ENCODE results near the gene VPS26A. TPM values are rescaled to one million over a fixed set of nuclear protein-coding genes. Genes with fewer than 3 reads are reported as not detected.
"Not testable (repeated sequence)": the region's sequence is repeated elsewhere in the genome, so short reads cannot be mapped to it uniquely, and the experiment has no call there.

Gene VPS26A
- total RNA-seq, 1 donor from 2014 or later, result 15.1 TPM

- no peak for ATAC-seq
- peak; percentile 18 for DNase-seq (ENCODE audit: low spot score)
Measured at GRCh38 chr10:69101451-69102095, 22.4 kb upstream of the VPS26A start.

GRCh38 chr10:69102440-69102839 lies 21.5 kb upstream of the VPS26A start:
- ATAC-seq (no peak), DNase-seq (ENCODE audit: low spot score) (no peak)

GRCh38 chr10:69103784-69104183 lies 20.2 kb upstream of the VPS26A start:
- ATAC-seq, result no peak
- DNase-seq (ENCODE audit: low spot score), result peak; percentile 22

- ATAC-seq (no peak), DNase-seq (ENCODE audit: low spot score) (peak; percentile 7)
Measured at GRCh38 chr10:69104994-69105790, 18.8 kb upstream of the VPS26A start.

- DNase-seq (ENCODE audit: low spot score) (peak; percentile 22), ATAC-seq (no peak)
Measured at GRCh38 chr10:69107176-69107490, 16.8 kb upstream of the VPS26A start.

GRCh38 chr10:69107699-69108098 lies 16.3 kb upstream of the VPS26A start:
- no peak for ATAC-seq
- peak; percentile 23 for DNase-seq (ENCODE audit: low spot score)

- ATAC-seq, result no peak
- no peak for DNase-seq (ENCODE audit: low spot score)
Measured at GRCh38 chr10:69119896-69120295, 4.1 kb upstream of the VPS26A start.

GRCh38 chr10:69123306-69123746 lies 652 bp upstream of the VPS26A start:
- DNase-seq (ENCODE audit: low spot score) (no peak), ATAC-seq (peak; percentile 49)

- DNase-seq (ENCODE audit: low spot score) (peak; percentile 54), ATAC-seq (peak; percentile 42)
Measured at GRCh38 chr10:69124563-69125268, 738 bp downstream of the VPS26A start.

- no peak for DNase-seq (ENCODE audit: low spot score)
- no peak for ATAC-seq
Measured at GRCh38 chr10:69125554-69125953, 1.6 kb downstream of the VPS26A start.

- no peak for ATAC-seq
- DNase-seq (ENCODE audit: low spot score), result no peak
Measured at GRCh38 chr10:69130251-69130650, 6.3 kb downstream of the VPS26A start.

GRCh38 chr10:69139961-69140360 lies 16.0 kb downstream of the VPS26A start:
- no peak for DNase-seq (ENCODE audit: low spot score)
- ATAC-seq, result no peak

- ATAC-seq (no peak), DNase-seq (ENCODE audit: low spot score) (no peak)
Measured at GRCh38 chr10:69141304-69141703, 17.3 kb downstream of the VPS26A start.

GRCh38 chr10:69142074-69142473 lies 18.1 kb downstream of the VPS26A start:
- ATAC-seq, result not testable (repeated sequence)

GRCh38 chr10:69142983-69143382 lies 19.0 kb downstream of the VPS26A start:
- ATAC-seq (no peak), DNase-seq (ENCODE audit: low spot score) (no peak)

More at GRCh38 chr10:69142074-69142473, 18.1 kb downstream of the VPS26A start:
- not testable (repeated sequence) for DNase-seq (ENCODE audit: low spot score)

- DNase-seq (ENCODE audit: low spot score) (no peak), ATAC-seq (no peak)
Measured at GRCh38 chr10:69145329-69145728, 21.4 kb downstream of the VPS26A start.

GRCh38 chr10:69145864-69146263 lies 21.9 kb downstream of the VPS26A start:
- ATAC-seq (no peak), DNase-seq (ENCODE audit: low spot score) (no peak)

GRCh38 chr10:69146759-69147158 lies 22.8 kb downstream of the VPS26A start:
- ATAC-seq, result no peak
- no peak for DNase-seq (ENCODE audit: low spot score)

GRCh38 chr10:69151984-69152383 lies 28.0 kb downstream of the VPS26A start:
- ATAC-seq (no peak), DNase-seq (ENCODE audit: low spot score) (no peak)

- DNase-seq (ENCODE audit: low spot score), result no peak
- ATAC-seq, result peak; percentile 85
Measured at GRCh38 chr10:69153227-69153626, 29.2 kb downstream of the VPS26A start.

GRCh38 chr10:69160809-69161241 lies 36.8 kb downstream of the VPS26A start:
- no peak for ATAC-seq
- DNase-seq (ENCODE audit: low spot score), result no peak

GRCh38 chr10:69168493-69168892 lies 44.5 kb downstream of the VPS26A start:
- ATAC-seq, result no peak
- DNase-seq (ENCODE audit: low spot score), result no peak
